BJ (cell line): ENCODE data around the gene COL16A1. TPM values are rescaled to one million over a fixed set of nuclear protein-coding genes. Genes with fewer than 3 reads are reported as not detected.

Experiments used
- CTCF ChIA-PET: fragments of 350-600 bp; formaldehyde crosslinking; extraction: SDS; loops from one replicate; lab custom pipeline; 2021; ENCODE audit warnings: antibody characterized with exemption, inconsistent platforms; lab: Yijun Ruan, JAX
- POLR2A ChIA-PET: fragments of 300-600 bp; sonication (Branson Sonifier 250); formaldehyde crosslinking; extraction: SDS; loops from one replicate; lab custom pipeline; 2021; ENCODE audit warnings: antibody characterized with exemption; lab: Charles Lee
- DNase-seq: peaks from one replicate; pipeline ENCODE4 v3.0.0-alpha.2; 2011; ENCODE audit warnings: low read depth
- H3K27me3 ChIP-seq: 2 replicates; pipeline ENCODE4 v1.6.0; 2011; ENCODE audit warnings: low read length; ENCODE audit not compliant: control insufficient read depth, insufficient read depth
- H3K36me3 ChIP-seq: 2 replicates; pipeline ENCODE4 v1.5.1; 2011; ENCODE audit warnings: low read length; ENCODE audit not compliant: control insufficient read depth, insufficient read depth
- H3K4me3 ChIP-seq: 2 replicates; pipeline ENCODE4 v1.5.1; 2011; ENCODE audit warnings: low read depth, mild to moderate bottlenecking, control low read depth, low read length
- polyA plus RNA-seq: library from polyadenylated mRNA; depleted of rRNA; stranded (reverse); fragments of >200 nt; gene quantifications from 2 replicates; pipeline ENCODE4 v1.2.3, GENCODE V29; 2011
- TF ChIP-seq, protein P1 (sequence below): IDR thresholded peaks from 2 replicates; pipeline ENCODE4 v1.5.1; 2011; ENCODE audit warnings: low read depth, mild to moderate bottlenecking, control low read depth, inconsistent platforms, low read length, moderate library complexity; ENCODE audit not compliant: insufficient read depth

Gene COL16A1
- polyA plus RNA-seq, 1 experiment, result 123 TPM

DNA sequence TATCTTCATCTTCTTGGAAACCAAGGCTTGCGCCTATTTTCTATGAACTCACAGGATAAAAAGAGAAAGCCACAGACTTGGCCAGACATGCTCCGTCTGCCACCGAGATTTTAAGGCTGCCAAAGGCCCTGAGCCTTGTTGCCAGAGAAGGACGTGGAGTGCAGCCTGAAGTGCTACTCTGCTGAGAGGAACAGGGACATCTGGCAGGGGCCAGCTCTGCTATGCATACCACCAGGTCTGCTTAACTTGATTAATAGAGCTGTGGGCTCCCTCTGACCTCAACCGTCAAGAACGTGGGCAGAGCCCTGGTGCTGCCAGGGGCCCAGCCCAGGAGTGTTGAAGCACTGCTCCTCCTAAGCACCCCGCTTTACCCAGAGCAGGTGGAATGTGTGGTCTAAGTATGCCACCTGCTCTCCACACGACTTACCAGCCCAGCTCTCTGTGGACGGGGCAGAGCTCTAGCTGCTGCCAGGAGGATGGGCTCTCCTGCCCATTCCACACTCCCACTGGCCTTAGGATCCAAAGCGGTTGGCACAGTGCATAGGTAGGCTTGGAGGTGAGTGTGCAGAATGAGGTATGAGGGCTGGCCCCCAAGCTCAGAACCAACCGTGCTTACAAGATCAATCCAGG, 75.8 kb downstream of the COL16A1 start:
- H3K27me3 ChIP-seq, result no peaks in the 10 kb centered on the region
- ChIA-PET POLR2A (no interaction called here), CTCF (interaction anchor here (1.3 to 5.6 kb wide), 3 partner anchors 9 to 12 kb away, joined by 6 to 29 read pairs (median 6); no protein-coding TSS in a partner anchor)
- peaks cover 32% of the 10 kb centered on the region for H3K36me3 ChIP-seq
- no peak for DNase-seq
- TF ChIP-seq, protein P1, sequence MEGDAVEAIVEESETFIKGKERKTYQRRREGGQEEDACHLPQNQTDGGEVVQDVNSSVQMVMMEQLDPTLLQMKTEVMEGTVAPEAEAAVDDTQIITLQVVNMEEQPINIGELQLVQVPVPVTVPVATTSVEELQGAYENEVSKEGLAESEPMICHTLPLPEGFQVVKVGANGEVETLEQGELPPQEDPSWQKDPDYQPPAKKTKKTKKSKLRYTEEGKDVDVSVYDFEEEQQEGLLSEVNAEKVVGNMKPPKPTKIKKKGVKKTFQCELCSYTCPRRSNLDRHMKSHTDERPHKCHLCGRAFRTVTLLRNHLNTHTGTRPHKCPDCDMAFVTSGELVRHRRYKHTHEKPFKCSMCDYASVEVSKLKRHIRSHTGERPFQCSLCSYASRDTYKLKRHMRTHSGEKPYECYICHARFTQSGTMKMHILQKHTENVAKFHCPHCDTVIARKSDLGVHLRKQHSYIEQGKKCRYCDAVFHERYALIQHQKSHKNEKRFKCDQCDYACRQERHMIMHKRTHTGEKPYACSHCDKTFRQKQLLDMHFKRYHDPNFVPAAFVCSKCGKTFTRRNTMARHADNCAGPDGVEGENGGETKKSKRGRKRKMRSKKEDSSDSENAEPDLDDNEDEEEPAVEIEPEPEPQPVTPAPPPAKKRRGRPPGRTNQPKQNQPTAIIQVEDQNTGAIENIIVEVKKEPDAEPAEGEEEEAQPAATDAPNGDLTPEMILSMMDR, result no peak
- no peak overlapping the region for H3K4me3 ChIP-seq

DNA sequence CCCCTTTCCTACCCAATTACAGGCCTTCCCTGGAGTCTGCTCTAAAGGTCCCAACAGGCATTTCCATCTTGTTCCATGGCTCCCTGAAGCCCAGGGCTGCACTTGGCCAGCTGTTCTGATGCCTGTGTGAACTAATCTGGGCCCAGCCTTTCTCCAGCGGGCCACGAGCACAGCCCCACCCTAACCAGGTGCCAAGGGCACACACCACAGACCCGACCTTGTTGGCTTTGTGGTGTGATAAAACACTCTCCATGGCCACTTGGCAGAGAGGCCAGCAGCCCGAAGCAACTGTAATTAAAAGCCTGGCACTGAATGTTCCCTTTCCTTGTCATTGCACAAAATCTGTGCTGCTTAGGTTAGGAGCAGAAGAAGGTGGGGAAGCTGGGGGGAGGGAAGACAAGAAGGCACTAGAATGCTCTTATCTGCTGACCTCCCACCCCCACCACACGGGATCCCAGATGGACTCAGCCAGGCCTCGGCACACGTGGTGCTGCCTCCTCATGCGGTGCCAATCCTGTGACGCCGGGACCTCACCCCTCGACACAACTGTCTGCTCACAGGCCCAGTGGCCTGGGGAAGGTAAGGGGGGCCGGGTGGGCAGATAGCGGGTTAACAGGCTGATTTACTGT, 76.4 kb downstream of the COL16A1 start:
- Histone ChIP-seq H3K27me3 (no peaks in the 10 kb centered on the region), H3K4me3 (no peak overlapping the region), H3K36me3 (peaks cover 29% of the 10 kb centered on the region)
- POLR2A ChIA-PET, result no interaction called here
- DNase-seq, result no peak
- TF ChIP-seq, protein P1, result no peak
- CTCF ChIA-PET, result interaction anchor here (0.6 to 5.6 kb wide), 3 partner anchors 9 to 211 kb away, joined by 3 to 29 read pairs (median 6); no protein-coding TSS in a partner anchor

DNA sequence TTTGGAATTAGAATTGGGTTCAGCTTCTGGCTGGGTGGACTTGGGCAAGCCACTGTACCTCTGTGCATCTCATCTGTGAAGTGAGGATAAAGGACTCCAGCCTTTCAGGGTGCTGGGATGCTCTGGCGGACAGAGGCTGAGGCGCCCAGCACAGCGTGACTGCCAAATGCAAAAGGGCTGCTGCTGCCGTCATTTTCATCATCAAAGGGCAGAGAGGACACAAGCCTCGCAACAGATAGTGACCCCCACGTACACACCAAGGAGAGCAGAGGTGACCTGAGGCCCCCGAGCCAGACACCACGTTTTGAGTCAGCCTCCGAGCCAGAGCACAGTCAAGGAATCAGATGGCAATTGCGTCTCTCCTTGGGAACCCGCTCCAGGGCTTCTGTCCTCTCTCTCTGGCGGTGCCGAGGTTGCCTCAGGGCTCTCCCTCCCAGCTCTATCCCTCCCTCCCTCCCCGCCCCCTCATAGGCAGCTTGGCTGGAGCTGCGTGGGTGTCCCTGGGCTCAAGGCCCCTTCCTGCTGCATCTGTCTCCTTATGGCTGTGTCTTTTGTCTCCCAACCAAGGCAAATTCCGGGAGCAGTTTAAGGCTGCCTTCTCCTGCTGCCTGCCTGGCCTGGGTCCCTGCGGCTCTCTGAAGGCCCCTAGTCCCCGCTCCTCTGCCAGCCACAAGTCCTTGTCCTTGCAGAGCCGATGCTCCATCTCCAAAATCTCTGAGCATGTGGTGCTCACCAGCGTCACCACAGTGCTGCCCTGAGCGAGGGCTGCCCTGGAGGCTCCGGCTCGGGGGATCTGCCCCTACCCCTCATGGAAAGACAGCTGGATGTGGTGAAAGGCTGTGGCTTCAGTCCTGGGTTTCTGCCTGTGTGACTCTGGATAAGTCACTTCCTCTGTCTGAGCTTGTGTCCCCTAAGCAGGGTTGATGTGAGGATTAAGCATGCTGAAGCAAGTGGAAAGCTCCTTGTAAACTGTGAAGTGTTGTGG, 77.3 kb downstream of the COL16A1 start:
- peaks cover 21% of the 10 kb centered on the region for H3K36me3 ChIP-seq
- no peak overlapping the region for H3K4me3 ChIP-seq
- TF ChIP-seq, protein P1, result no peak
- H3K27me3 ChIP-seq, result no peaks in the 10 kb centered on the region
- DNase-seq, result no peak
- ChIA-PET CTCF (interaction anchor here (0.5 to 5.6 kb wide), 7 partner anchors 8 to 344 kb away, joined by 3 to 29 read pairs (median 4); no protein-coding TSS in a partner anchor), POLR2A (no interaction called here)

DNA sequence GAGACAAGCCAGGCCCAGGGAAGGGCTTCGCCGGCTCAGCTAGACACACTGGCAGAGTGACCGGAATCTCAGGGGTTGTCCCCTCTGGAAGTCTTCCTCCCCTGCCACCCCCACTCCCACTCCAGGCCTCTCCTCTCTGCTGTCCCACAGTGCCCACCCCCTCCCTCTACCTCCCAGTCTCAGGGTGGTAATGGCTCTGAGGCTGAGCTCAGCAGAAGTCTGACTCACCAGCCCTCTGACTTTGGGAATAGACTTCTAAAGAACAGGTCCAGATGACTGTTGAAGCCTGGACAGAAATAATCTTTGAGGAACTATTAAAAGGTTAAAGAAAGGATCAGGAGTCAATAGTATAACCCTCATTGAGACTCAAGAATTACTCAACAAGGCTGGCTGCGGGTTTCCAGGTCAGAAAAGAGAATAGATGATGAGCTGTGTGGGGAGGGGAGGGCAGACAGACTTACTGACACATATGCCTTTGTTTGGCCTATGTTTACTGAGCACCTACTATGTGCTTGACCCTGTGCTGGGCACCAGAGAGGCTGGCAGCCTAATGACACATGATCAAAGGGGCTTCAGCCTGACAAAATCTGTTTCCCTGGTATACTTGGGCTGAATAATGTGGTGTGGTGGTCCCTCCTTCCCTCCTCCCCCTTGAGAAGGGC, 78.1 kb downstream of the COL16A1 start:
- Histone ChIP-seq H3K36me3 (peaks cover 19% of the 10 kb centered on the region), H3K4me3 (no peak overlapping the region), H3K27me3 (no peaks in the 10 kb centered on the region)
- ChIA-PET CTCF (interaction anchor here (0.5 to 1.5 kb wide), 5 partner anchors 9 to 345 kb away, joined by 3 to 4 read pairs (median 3); no protein-coding TSS in a partner anchor), POLR2A (no interaction called here)
- no peak for DNase-seq
- TF ChIP-seq, protein P1, result no peak
